Activated naive CD8-positive, alpha-beta T cell treated with anti-CD3 and anti-CD28 coated beads for 36 hours (primary cell): ENCODE data around the gene GABARAP. TPM values are rescaled to one million over a fixed set of nuclear protein-coding genes. Genes with fewer than 3 reads are reported as not detected.

Source experiments
- DNase-seq: peaks from one replicate; pipeline ENCODE4 v3.0.0; 2021
- H3K27ac Mint-ChIP-seq: one replicate; pipeline ENCODE4 v1.8.0; 2022; ENCODE audit warnings: mild to moderate bottlenecking, moderate library complexity, mixed read lengths
- H3K27me3 Mint-ChIP-seq: one replicate; pipeline ENCODE4 v1.8.0; 2022; ENCODE audit warnings: mild to moderate bottlenecking, mixed read lengths
- H3K36me3 Mint-ChIP-seq: one replicate; pipeline ENCODE4 v1.8.0; 2021; ENCODE audit warnings: mild to moderate bottlenecking, mixed read lengths
- H3K4me1 Mint-ChIP-seq: one replicate; pipeline ENCODE4 v1.8.0; 2021; ENCODE audit warnings: mixed read lengths
- H3K4me3 Mint-ChIP-seq: one replicate; pipeline ENCODE4 v1.8.0; 2022; ENCODE audit warnings: mild to moderate bottlenecking, moderate library complexity, mixed read lengths
- H3K9me3 Mint-ChIP-seq: one replicate; pipeline ENCODE4 v1.8.0; 2022; ENCODE audit warnings: mixed read lengths
- total RNA-seq, 2 experiments: library from RNA; stranded (reverse); gene quantifications; one replicate each; pipeline ENCODE4 v1.2.3, GENCODE V29; 2021

GABARAP gene
- total RNA-seq = 100 to 1,000 TPM; 112 to 113 TPM

GRCh38 chr17:7241783-7242716 lies at the start of gene GABARAP:
Gene GABARAP, minus strand, starts transcription at chr17:7242449. Its CDS starts 119 bp downstream, at chr17:7242330.
- H3K27me3 Mint-ChIP-seq = peaks cover 3% of the 10 kb centered on the region
- peaks cover 28% of the 10 kb centered on the region for H3K36me3 Mint-ChIP-seq
- H3K4me1 Mint-ChIP-seq = peaks cover 43% of the 10 kb centered on the region
- peak within 1 kb of the TSS; percentile 99 for H3K4me3 Mint-ChIP-seq
- H3K27ac Mint-ChIP-seq = peak within 1 kb of the TSS; percentile 98
- H3K9me3 Mint-ChIP-seq = no peaks in the 10 kb centered on the region
- peak; percentile 86 for DNase-seq

DNA sequence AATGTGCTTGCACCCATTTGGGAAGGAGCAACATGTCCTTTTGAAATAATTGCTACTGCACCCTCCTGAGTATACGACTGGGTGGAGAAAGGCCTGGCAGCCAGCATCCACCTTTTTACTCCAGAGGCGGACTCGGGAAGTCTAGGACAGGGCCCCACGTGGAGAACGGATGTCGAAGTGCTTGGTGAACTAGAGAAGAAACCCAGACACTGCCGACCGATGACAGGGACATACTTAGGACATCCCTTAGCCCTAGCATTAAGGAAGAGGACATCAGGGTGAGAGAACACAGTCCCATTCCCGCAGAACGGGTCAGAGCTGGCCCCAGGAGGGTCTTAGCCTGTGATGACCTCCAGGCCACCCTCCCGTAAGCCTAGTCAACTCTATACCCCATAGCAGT lies 48.4 kb upstream of the GABARAP start:
- H3K27me3 Mint-ChIP-seq = peaks cover 34% of the 10 kb centered on the region
- DNase-seq = no peak
- no peaks in the 10 kb centered on the region for H3K36me3 Mint-ChIP-seq
- H3K27ac Mint-ChIP-seq = no peak overlapping the region
- H3K4me3 Mint-ChIP-seq = no peak overlapping the region
- H3K9me3 Mint-ChIP-seq = no peaks in the 10 kb centered on the region
- peaks cover 6% of the 10 kb centered on the region for H3K4me1 Mint-ChIP-seq

DNA sequence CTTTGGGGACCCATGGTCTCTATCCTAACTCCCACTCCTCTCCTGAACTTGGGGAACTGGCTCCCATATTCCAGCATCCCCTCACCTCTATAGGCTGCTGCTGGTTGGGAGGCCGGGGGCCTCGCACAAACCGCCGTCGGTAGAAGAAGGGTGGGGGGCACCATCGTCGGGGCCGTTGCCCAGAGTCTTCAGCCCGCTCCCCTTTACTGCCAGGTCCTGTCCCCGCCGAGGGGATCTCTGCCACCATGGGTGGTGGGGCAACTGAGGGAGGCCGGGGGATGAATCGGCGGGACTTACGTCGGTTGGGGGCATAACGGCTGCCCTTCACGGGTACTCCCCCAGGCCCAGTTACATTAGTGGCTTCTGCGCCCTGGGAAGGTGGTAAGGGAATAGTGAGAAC lies 47.9 kb upstream of the GABARAP start:
- peaks cover 3% of the 10 kb centered on the region for H3K4me1 Mint-ChIP-seq
- no peaks in the 10 kb centered on the region for H3K36me3 Mint-ChIP-seq
- no peak overlapping the region for H3K4me3 Mint-ChIP-seq
- no peak for DNase-seq
- no peaks in the 10 kb centered on the region for H3K9me3 Mint-ChIP-seq
- H3K27ac Mint-ChIP-seq = no peak overlapping the region
- H3K27me3 Mint-ChIP-seq = peaks cover 29% of the 10 kb centered on the region

GRCh38 chr17:7289256-7290032 lies 47.2 kb upstream of the GABARAP start:
- Mint-ChIP-seq H3K4me3 (no peak overlapping the region), H3K27me3 (peaks cover 24% of the 10 kb centered on the region), H3K4me1 (no peaks in the 10 kb centered on the region), H3K36me3 (no peaks in the 10 kb centered on the region), H3K9me3 (no peaks in the 10 kb centered on the region), H3K27ac (no peak overlapping the region)
- DNase-seq = no peak

DNA sequence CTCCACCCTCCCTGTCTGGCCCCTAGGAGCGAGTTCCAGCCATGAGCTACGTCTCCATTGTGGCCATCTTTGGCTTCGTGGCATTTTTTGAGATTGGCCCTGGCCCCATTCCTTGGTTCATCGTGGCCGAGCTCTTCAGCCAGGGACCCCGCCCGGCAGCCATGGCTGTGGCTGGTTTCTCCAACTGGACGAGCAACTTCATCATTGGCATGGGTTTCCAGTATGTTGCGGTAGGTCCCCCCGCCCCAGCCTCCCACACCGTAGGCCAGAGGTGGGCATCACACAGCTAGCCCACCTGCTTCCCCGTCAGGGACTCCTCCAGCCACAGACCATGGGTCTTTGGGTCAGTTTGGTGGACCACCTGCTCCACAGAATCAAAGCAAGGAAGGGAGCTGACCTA lies 43.4 kb upstream of the GABARAP start:
- H3K27me3 Mint-ChIP-seq = peaks cover 21% of the 10 kb centered on the region
- no peaks in the 10 kb centered on the region for H3K36me3 Mint-ChIP-seq
- H3K4me3 Mint-ChIP-seq = no peak overlapping the region
- no peaks in the 10 kb centered on the region for H3K9me3 Mint-ChIP-seq
- DNase-seq = no peak
- peaks cover 16% of the 10 kb centered on the region for H3K4me1 Mint-ChIP-seq
- H3K27ac Mint-ChIP-seq = no peak overlapping the region

DNA sequence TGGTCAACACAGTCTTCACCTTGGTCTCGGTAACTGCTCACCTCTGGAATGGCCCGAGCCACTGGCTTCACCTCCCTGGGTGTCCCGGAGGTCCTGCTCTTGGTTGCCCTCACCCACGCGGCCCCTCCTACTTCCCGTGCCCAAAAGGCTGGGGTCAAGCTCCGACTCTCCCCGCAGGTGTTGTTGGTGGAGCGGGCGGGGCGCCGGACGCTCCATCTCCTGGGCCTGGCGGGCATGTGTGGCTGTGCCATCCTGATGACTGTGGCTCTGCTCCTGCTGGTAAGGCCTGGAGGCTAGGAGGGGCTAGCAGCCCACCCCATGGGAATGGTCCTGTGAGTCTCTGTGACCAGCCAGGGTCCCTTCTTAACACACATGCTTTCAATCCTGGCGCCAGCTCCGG lies 42.7 kb upstream of the GABARAP start:
- H3K27me3 Mint-ChIP-seq = peaks cover 21% of the 10 kb centered on the region
- H3K4me3 Mint-ChIP-seq = no peak overlapping the region

DNA sequence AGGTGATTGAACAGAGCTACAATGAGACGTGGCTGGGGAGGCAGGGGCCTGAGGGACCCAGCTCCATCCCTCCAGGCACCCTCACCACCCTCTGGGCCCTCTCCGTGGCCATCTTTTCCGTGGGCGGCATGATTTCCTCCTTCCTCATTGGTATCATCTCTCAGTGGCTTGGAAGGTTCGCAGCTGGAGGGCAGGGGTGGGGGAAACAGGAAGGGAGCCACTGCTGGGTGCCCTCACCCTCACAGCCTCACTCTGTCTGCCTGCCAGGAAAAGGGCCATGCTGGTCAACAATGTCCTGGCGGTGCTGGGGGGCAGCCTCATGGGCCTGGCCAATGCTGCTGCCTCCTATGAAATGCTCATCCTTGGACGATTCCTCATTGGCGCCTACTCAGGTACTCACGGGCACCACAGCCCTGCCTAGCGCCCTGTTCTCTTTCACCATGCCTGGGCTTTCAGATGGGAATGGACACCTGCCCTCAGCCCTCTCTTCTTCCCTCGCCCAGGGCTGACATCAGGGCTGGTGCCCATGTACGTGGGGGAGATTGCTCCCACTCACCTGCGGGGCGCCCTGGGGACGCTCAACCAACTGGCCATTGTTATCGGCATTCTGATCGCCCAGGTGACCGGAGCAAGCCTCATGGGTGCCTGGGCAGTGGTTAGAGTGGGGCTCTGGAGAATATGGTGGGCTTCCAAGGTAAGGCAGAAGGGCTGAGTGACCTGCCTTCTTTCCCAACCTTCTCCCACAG lies 41.4 kb upstream of the GABARAP start:
- no peak for DNase-seq
- H3K4me1 Mint-ChIP-seq = peaks cover 22% of the 10 kb centered on the region
- peaks cover 21% of the 10 kb centered on the region for H3K27me3 Mint-ChIP-seq
- no peaks in the 10 kb centered on the region for H3K36me3 Mint-ChIP-seq
- H3K4me3 Mint-ChIP-seq = no peak overlapping the region
- H3K9me3 Mint-ChIP-seq = no peaks in the 10 kb centered on the region
- H3K27ac Mint-ChIP-seq = no peak overlapping the region

More for the DNA sequence above, 42.7 kb upstream of the GABARAP start:
- DNase-seq = no peak
- H3K36me3 Mint-ChIP-seq = no peaks in the 10 kb centered on the region
- peaks cover 22% of the 10 kb centered on the region for H3K4me1 Mint-ChIP-seq
- H3K9me3 Mint-ChIP-seq = no peaks in the 10 kb centered on the region
- no peak overlapping the region for H3K27ac Mint-ChIP-seq

- H3K4me1 Mint-ChIP-seq = peaks cover 22% of the 10 kb centered on the region
- peaks cover 21% of the 10 kb centered on the region for H3K27me3 Mint-ChIP-seq
- no peaks in the 10 kb centered on the region for H3K36me3 Mint-ChIP-seq
- no peak overlapping the region for H3K27ac Mint-ChIP-seq
- H3K4me3 Mint-ChIP-seq = peak overlapping the region; percentile 40
- DNase-seq = peak; percentile 30
- H3K9me3 Mint-ChIP-seq = no peaks in the 10 kb centered on the region
Measured at GRCh38 chr17:7282752-7283321, 40.6 kb upstream of the GABARAP start.

DNA sequence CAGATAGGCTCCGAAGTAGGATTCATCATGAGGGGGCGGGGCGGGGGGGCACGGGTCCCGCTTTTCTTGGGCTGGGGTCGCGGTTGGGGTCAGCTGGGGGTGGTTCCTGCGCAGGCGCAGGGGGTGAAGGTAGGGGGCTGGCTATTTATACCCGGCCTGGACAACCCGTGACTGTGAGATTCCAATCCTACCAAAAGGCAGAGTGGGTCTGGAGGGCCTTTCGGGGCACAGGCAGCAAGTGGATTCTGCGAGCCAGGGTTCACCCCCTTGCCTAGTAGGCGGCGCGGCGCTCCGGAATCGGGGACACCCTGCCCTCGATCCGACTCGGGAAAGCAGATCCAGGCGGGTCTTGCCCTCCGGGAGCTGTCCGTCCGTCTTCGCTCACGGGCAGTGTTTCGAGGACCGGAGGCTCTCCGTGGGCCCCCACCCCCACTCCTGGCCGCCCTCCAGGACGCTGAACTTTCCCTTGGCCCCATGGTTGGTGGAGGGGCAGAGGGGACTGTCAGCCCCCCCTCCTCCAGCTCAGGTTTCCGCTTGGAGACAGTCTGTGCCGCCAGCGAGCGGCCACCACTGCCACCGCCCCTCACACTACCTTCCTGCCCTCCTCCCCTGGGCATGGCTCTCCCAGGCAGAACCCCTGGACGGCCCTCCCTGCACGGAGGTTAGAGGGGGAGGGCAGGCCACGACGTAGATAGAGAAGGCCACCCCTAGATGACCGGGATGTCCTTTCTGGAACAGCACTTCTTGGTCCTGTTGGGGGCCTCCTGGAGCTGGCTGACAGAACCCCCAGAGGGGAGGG lies 39.9 kb upstream of the GABARAP start:
- H3K4me1 Mint-ChIP-seq = peaks cover 22% of the 10 kb centered on the region
- peak overlapping the region; percentile 76 for H3K4me3 Mint-ChIP-seq
- no peak overlapping the region for H3K27ac Mint-ChIP-seq
- no peaks in the 10 kb centered on the region for H3K36me3 Mint-ChIP-seq
- peaks cover 21% of the 10 kb centered on the region for H3K27me3 Mint-ChIP-seq
- no peak for DNase-seq
- no peaks in the 10 kb centered on the region for H3K9me3 Mint-ChIP-seq

GRCh38 chr17:7281074-7281952 lies 39.1 kb upstream of the GABARAP start, which contains the start of gene SLC2A4:
Gene SLC2A4, plus strand, starts transcription at chr17:7281718. Its CDS starts 217 bp downstream, at chr17:7281935.
- peak within 1 kb of the TSS; percentile 84 for H3K27ac Mint-ChIP-seq
- H3K36me3 Mint-ChIP-seq = no peaks in the 10 kb centered on the region
- peak; percentile 94 for DNase-seq
- H3K4me3 Mint-ChIP-seq = peak within 1 kb of the TSS; percentile 76
- H3K27me3 Mint-ChIP-seq = peaks cover 19% of the 10 kb centered on the region
- H3K4me1 Mint-ChIP-seq = peaks cover 22% of the 10 kb centered on the region
- H3K9me3 Mint-ChIP-seq = no peaks in the 10 kb centered on the region

DNA sequence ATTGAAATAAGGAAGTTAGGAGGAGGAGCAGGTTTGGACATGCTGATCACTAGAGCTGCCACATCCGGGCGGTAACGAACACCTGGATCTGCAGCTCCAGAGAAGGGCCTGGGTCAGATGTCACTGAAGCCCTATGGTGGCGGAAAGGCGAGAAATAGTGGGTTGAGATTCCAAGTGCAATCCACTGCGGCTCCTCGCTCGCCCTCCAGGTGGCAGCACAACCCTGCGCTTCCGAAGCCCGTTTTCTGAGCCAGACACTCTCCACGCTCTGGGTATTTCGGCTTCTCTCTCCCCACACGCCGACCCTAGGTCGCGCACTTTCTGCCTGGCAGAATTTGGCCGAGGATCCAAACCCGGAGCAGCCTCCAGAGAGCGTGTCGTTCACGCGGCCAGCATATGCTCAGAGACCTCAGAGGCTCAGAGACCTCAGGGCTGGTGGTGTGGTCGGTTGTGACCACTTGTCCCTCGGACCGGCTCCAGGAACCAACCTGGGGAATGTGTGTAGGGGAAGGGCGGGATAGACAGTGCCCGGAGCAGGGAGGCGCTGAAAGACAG lies 38.3 kb upstream of the GABARAP start:
- Mint-ChIP-seq H3K4me3 (peak overlapping the region; percentile 76), H3K4me1 (peaks cover 22% of the 10 kb centered on the region), H3K36me3 (no peaks in the 10 kb centered on the region), H3K9me3 (no peaks in the 10 kb centered on the region), H3K27me3 (peaks cover 18% of the 10 kb centered on the region), H3K27ac (peak overlapping the region; percentile 84)
- DNase-seq = peak; percentile 88

GRCh38 chr17:7279448-7279847 lies 37.2 kb upstream of the GABARAP start:
- peaks cover 22% of the 10 kb centered on the region for H3K4me1 Mint-ChIP-seq
- no peak overlapping the region for H3K4me3 Mint-ChIP-seq
- DNase-seq = no peak
- H3K36me3 Mint-ChIP-seq = no peaks in the 10 kb centered on the region
- no peak overlapping the region for H3K27ac Mint-ChIP-seq
- no peaks in the 10 kb centered on the region for H3K9me3 Mint-ChIP-seq
- H3K27me3 Mint-ChIP-seq = peaks cover 18% of the 10 kb centered on the region

- peaks cover 18% of the 10 kb centered on the region for H3K27me3 Mint-ChIP-seq
- H3K4me1 Mint-ChIP-seq = peaks cover 19% of the 10 kb centered on the region
- no peak for DNase-seq
- H3K9me3 Mint-ChIP-seq = no peaks in the 10 kb centered on the region
- no peaks in the 10 kb centered on the region for H3K36me3 Mint-ChIP-seq
- H3K4me3 Mint-ChIP-seq = no peak overlapping the region
- H3K27ac Mint-ChIP-seq = no peak overlapping the region
Measured at GRCh38 chr17:7266784-7267183, 24.5 kb upstream of the GABARAP start.
